Left colon (tissue), 2 donors: ENCODE results near the gene RPTOR. TPM values are rescaled to one million over a fixed set of nuclear protein-coding genes. Genes with fewer than 3 reads are reported as not detected.

Experiments
- ATAC-seq: fragments of 200-7000 bp; cut with Tn5 transposase; one replicate; pipeline ENCODE4 v1.9.1; 2020; ENCODE audit warnings: mild to moderate bottlenecking, moderate library complexity
- DNase-seq, 2 donors: peaks; one replicate each; pipeline ENCODE4 v3.0.0-alpha.2; 2020
- intact Hi-C, 2 donors: fragments of 100-400 bp; cut with DNase I in 1 of 2; cut with micrococcal nuclease in 1 of 2; formaldehyde crosslinking; loops; one replicate each; pipeline versions ENCODE4 v1.11.2 to v1.14.0; 2022; cut with DNase I, micrococcal nuclease
- total RNA-seq, 2 donors: library from RNA; stranded (reverse); fragmentation: NEBNext Ultra II Directional; extraction: Animal tissue kit (Norgen Biotek cat#: 25700); gene quantifications; one replicate each; pipeline ENCODE4 v1.2.1, GENCODE V29; 2021
- donor health status: DM: no; HTN: no; CAD: no.
- donor health status: DM: yes; HTN: yes; CAD: no.

The RPTOR gene
- total RNA-seq, 2 donors from 2014 or later = 33.4 to 35.7 TPM

- intact Hi-C loops = no loop called here
- DNase-seq = no peak
- no peak for ATAC-seq
Measured at GRCh38 chr17:80849119-80849518, 304.5 kb downstream of the RPTOR start.

GRCh38 chr17:80850109-80850508 lies 305.5 kb downstream of the RPTOR start:
- DNase-seq = no peak
- ATAC-seq = no peak
- intact Hi-C loops = no loop called here

- intact Hi-C loops = no loop called here
- no peak for ATAC-seq
- no peak for DNase-seq
Measured at GRCh38 chr17:80850817-80851216, 306.2 kb downstream of the RPTOR start.

GRCh38 chr17:80851277-80851925 lies 306.8 kb downstream of the RPTOR start:
- DNase-seq = no peak
- ATAC-seq = no peak
- intact Hi-C loops = no loop called here

- ATAC-seq = no peak
- intact Hi-C loops = no loop called here
- DNase-seq = no peak
Measured at GRCh38 chr17:80852476-80853015, 307.9 kb downstream of the RPTOR start.

DNA sequence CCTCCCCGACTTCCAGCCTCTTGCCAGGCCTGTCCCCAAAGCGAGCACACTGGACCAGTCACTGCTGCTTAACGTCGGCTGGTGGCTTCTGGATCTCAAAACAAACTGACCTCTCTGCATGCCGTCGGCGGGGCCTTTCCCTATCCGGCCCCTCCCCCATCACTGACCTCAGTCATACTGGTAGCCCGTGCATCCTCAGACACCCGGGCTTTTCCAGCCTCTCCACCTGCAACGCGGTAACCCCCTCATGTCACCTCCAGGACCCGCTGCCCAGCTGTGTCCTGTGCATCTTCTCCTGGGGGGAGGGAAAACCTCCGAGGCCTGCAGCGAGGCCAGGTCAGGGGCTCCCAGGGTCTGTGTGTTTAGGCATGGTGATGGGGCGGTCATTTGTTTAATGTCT lies 308.4 kb downstream of the RPTOR start:
- intact Hi-C loops = no loop called here
- ATAC-seq (no peak), DNase-seq (no peak)

DNA sequence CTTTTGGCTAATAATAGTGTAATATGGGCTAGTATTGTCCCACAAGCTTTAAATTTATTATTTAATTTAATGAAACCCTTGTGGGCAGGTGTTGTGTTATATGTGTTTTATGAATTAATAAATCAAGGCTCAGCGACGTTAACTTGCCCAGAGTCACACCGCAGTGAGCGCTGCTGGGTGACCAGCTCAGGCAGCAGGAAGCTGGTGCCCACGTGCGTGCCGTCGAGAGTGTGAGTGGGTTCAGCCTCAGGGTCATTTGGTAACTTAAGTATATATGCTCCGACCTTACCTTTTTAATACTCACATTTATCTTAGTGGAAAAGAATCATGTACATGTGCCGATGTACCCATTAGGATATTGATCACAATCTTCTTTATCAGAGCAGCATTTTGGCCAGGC lies 309.6 kb downstream of the RPTOR start:
- intact Hi-C loops = no loop called here
- ATAC-seq (no peak), DNase-seq (no peak)

- DNase-seq (no peak), ATAC-seq (no peak)
- intact Hi-C loops = no loop called here
Measured at GRCh38 chr17:80855196-80855947, 310.7 kb downstream of the RPTOR start.

GRCh38 chr17:80855948-80856862 lies 311.6 kb downstream of the RPTOR start:
- peak in 1 of 2 donors; percentile 56 for DNase-seq
- intact Hi-C loops = no loop called here
- ATAC-seq = peak; percentile 74

GRCh38 chr17:80856863-80857755 lies 312.5 kb downstream of the RPTOR start:
- intact Hi-C loops = no loop called here
- no peak for ATAC-seq
- no peak for DNase-seq

DNA sequence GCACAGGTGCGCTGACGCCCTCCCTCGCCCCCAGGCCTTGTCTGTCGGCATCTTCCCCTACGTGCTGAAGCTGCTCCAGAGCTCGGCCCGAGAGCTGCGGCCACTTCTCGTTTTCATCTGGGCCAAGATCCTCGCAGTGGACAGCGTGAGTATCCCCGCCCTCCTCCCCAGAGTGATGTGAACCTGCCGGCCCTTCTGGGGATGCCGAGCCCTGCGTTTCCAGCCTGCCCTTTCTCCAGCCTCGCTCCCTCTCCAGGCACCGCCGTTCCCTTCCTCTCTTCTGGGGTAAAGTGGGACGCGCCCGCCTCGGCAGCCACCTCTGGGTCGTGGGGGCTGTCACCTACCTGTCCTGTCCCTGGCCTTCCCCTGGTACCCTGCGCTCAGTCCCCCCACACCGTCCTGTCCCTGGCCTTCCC lies 313.1 kb downstream of the RPTOR start:
- ATAC-seq = no peak
- intact Hi-C loops = no loop called here
- no peak for DNase-seq

GRCh38 chr17:80858301-80859001 lies 313.8 kb downstream of the RPTOR start:
- DNase-seq = no peak
- intact Hi-C loops = no loop called here
- ATAC-seq = no peak

- peak; percentile 48 to 58 for DNase-seq
- intact Hi-C loops = no loop called here
Measured at GRCh38 chr17:80859002-80859941, 314.6 kb downstream of the RPTOR start.

DNA sequence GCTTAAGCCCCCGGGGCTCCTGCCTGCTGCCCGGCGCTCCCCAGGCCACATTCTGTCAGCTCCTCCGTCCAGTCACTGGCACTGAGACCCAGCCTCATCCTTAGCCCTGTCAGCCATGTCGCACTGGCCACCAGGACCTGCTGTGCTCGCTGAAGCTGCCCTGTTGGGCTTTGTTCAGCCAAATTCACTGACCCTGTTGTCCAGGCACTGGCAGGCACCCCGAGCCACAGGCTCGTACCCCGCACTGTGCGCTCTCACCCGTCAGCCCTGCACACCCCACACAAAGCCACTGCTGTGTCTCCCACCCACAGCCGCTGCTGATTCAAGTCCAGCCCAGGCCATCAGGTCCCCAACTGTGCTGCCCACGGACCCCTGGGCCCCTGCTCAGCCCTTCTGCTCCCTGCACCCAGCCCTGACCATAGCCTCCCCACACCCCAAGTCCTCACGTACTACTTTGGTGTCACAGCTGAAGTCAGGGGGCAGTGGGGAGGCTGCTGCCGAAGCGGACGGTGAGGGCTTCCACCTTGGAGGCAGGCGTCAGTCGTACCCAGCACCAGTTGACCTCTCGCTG lies 315.5 kb downstream of the RPTOR start:
- no peak for ATAC-seq
- no peak for DNase-seq
- intact Hi-C loops = loop anchor here in 1 of 2 donors (10.0 kb wide), 1 partner anchor 115 kb away; no protein-coding TSS in a partner anchor

More at GRCh38 chr17:80859002-80859941, 314.6 kb downstream of the RPTOR start:
- peak; percentile 16 for ATAC-seq

GRCh38 chr17:80860703-80861417 lies 316.2 kb downstream of the RPTOR start:
- no peak for DNase-seq
- intact Hi-C loops = loop anchor here in 1 of 2 donors (10.0 kb wide), 1 partner anchor 114 kb away; no protein-coding TSS in a partner anchor
- no peak for ATAC-seq
